Activated T-cell treated with anti-CD3 and anti-CD28 coated beads for 24 hours (primary cell): ENCODE results near the gene GOLGA8T.
"Not testable (repeated sequence)": the region's sequence is repeated elsewhere in the genome, so short reads cannot be mapped to it uniquely, and the experiment has no call there.

Source experiments
- DNase-seq: peaks from one replicate; pipeline ENCODE4 v3.0.0-alpha.2; 2020; ENCODE audit warnings: low read depth

GOLGA8T gene, protein sequence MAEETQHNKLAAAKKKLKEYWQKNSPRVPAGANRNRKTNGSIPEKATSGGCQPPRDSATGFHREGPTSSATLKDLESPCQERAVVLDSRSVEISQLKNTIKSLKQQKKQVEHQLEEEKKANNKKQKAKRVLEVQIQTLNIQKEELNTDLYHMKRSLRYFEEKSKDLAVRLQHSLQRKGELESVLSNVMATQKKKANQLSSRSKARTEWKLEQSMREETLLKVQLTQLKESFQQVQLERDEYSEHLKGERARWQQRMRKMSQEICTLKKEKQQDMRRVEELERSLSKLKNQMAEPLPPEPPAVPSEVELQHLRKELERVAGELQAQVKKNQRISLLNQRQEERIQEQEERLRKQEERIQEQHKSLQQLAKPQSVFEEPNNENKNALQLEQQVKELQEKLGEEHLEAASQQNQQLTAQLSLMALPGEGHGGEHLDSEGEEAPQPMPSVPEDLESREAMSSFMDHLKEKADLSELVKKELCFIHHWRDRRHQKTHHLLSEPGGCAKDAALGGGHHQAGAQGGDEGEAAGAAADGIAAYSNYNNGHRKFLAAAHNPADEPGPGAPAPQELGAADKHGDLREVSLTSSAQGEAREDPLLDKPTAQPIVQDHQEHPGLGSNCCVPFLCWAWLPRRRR

DNA sequence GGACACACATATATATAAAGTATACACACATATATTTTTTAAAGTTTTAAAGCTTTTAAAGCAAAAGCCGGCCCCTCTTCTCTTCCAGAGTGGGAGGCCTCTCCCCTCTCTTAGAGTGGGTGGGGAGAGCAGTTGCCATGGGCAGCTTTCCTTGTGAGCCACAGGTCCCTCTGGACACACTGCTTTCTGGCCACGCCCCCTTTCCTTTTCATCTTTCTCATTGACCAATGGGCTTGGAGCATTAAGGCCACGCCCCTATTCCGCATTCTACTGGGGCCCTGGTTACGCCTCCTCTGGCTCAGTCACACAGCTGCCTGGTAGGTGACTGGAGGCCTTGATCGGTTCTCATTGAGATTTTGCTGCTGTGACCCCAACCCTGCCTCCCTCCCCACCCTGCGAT is at the start of gene GOLGA8T:
GOLGA8T (plus strand) TSS at position 301 of the 400 bp plus-strand sequence; CDS start at position 399, 98 bp downstream.
- DNase-seq: not testable (repeated sequence)

DNA sequence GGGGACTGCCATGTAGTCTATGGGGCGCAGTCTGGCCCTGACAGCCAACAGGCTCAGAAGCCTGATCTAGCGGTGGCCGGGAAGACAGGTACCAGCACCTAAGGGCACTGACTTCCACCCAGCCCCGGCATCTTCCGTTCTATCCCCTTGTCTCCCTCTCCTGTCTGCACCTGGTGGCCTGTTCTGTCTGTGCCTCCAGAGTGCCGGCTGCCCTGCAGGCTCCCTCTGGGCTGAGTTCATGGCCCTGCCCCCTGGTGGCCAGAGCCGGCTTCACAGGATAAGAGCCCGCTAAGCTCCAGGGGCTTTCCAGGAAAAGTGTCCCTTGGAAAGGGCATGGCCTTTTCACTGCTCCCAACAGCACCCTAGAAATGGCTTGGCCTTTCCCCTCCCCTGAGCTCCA is 37.0 kb upstream of the GOLGA8T start:
- DNase-seq: not testable (repeated sequence)

DNA sequence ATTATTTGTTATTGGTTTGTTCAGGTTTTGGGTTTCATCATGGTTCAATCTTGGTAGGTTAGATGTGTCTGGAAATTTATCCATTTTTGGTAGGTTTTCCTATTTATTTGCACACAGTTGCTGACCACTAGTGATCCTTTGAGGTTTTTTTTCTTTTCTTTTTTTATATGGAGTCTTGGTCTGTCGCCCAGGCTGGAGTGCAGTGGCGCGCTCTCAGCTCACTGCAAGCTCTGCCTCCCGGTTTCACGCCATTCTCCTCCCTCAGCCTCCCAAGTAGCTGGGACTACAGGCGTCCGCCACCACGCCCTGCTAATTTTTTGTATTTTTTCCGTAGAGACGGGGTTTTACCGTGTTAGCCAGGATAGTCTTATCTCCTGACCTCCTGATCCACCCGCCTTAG is 32.0 kb upstream of the GOLGA8T start:
- not testable (repeated sequence) for DNase-seq

DNA sequence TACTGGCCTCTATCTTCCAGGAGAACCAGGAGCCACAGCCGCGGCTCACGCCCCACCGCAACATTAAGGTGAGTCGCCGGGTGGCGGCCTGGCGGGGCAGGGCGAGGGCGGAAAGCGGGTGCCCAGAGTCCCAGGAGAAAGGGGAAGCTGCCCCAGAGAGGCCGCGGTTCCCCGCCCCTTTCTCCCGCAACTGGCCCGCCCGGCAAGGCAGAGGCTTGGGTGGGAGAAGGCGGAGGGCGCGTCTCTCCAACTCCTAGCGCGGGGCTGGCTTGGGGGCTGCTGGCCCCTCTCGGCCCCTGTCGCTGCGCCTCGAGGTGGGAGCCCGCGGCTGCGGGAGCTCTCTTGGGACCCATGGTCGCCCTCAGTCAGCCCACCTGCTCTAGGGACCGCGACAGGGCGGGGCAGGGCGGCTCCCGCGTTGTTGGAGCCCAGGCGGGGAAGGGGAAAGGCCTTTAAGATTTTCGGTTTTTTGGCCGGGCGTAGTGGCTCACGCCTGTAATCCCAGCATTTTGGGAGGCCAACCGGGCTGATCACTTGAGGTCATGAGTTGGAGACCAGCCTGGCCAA is 30.8 kb upstream of the GOLGA8T start:
- not testable (repeated sequence) for DNase-seq

DNA sequence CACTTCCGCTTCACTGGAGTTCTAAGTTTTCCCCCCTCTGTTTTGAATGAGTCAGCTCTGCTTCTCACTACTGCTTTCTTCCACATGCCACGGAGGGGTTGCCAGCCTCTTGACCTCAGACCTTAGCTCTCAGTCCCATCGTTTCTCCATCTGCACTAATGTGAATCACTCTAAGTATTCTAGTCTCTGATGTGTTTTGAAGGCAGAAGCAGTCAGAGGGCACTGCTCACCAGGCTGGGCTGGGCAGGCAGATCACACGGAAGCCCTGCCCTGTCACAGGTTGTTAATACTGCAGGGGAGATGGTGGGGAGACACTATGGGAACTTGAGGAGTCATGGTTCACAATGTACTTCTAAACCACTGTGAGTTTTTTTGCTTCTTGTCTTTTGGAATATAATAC is 24.3 kb upstream of the GOLGA8T start:
- DNase-seq: not testable (repeated sequence)

DNA sequence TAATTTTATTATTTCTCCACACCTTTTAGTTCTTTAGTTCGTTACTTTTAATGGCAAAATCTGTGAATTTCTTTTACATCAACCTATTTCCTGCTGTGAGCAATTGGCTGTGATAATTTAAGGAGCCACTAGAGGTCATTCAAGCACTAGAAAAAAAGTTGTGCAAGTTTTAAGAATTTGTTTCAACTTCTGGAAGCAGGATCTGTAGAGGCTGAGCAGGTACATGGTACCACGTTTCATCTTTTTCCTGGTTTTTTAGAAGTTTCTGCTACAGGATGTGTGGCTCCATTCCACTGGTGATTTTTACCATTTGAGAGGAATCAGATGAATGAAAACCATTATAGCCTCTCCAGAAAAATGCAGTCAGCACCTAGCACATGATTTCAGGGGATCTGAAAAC is 4.8 kb upstream of the GOLGA8T start:
- not testable (repeated sequence) for DNase-seq

DNA sequence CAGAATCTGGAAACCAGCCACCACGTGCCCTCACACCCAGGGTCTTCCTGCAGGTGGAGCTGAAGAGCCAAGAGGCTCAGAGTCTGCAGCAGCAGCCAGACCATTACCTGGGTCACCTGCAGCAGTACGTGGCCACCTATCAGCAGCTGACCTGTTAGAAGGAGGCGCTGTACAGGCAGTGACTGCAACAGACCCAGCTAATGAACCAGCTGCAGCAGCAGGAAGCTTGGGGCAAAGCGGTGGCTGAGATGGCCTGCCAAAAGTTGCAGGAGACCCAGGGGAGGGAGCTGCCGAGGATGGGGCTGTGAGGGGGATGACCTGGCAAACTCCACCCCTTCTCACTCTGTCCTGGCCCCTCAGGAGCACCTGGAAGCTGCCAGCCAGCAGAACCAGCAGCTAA is 8.4 kb downstream of the GOLGA8T start:
- not testable (repeated sequence) for DNase-seq

DNA sequence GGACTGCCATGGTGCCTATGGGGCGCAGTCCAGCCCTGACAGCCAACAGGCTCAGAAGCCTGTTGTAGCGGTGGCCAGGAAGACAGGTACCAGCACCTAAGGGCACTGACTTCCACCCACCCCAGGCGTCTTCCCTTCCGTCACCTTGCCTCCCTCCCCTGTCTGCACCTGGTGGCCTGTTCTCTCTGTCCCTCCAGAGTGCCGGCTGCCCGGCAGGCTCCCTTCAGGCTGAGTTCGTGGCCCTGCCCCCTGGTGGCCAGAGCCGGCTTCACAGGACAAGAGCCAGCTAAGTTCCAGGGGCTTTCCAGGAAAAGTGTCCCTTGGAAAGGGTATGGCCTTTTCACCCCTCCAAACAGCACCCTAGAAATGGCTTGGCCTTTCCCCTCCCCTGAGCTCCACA is 15.0 kb downstream of the GOLGA8T start:
- DNase-seq: not testable (repeated sequence)

DNA sequence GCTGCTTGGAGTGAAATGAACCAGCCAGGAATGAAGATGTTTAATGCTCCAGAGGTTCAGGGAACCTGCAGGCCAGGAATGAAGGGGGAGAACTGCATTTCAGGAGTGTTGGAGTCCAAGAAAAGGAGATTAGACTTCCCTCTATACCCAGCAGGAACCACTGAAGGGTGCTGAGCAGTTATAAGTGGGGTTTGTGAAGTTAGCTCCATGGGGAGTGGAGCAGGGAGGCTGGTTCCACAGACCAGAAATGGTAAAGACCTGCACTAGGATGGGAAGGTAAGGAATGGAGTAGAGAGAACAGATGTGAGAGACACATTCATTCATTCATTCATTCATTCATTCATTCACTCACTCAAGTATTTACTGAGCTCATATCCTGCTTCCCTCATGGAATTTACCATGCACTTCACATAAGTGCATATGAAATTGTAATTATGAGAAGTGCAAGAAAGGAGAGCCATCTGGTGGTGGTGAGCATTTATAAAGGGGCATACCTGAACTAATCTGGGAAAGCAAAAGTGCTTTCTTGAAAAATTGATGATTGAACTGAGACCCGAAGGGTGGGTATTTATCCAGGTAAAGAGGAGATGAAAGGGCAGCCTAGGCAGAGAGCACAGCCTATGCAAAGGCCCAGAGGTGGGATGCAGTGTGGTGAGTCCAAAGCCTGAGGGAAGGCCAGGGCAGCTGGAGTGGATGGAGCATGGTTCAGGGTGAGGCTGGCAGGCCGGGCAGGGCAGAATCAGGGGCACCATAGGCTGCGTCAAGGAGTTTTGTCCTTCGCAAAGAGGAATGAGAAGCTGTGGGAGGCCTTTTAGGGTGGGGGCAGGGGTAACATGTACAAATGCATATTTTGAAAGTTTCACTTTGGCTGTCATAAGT is 27.9 kb downstream of the GOLGA8T start:
- not testable (repeated sequence) for DNase-seq

DNA sequence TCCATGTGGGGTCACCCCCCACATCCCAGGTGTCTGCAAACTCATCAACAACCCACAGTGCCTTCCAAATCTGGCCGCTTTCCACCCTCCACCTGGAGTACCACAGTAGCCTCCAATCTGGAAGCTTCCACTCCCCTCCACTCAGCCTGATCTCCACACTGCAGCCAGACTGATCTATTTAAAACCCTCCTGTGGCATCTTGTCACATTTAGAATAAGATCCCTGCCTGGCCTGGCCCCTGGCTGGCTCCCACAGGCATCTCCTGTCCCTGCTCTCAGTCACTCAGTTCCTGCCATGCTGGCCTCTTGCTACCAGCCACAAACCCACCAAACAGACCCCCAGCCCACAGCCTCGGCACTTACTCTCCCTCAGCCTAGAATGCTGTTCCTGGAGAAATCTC is 28.9 kb downstream of the GOLGA8T start:
- not testable (repeated sequence) for DNase-seq

DNA sequence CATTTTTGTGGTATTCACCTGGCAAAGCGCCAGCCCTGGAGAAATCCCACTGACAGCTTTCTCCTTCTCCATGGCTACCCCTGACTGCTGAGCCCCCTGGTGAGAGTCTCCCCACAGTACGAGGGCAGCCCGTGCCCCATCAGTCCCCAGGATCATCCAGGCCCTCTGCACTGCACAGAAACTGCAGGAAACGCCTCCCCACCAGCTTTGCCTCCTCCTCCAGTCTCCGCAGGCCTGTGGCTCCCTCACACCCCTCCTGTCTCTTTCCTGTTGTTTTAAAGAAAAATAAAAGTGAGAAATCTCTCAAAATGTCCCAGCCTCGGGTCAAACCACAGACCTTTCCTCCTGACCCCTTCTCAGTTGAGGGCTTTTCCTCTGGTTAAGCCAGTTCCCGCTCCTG is 29.4 kb downstream of the GOLGA8T start:
- not testable (repeated sequence) for DNase-seq

DNA sequence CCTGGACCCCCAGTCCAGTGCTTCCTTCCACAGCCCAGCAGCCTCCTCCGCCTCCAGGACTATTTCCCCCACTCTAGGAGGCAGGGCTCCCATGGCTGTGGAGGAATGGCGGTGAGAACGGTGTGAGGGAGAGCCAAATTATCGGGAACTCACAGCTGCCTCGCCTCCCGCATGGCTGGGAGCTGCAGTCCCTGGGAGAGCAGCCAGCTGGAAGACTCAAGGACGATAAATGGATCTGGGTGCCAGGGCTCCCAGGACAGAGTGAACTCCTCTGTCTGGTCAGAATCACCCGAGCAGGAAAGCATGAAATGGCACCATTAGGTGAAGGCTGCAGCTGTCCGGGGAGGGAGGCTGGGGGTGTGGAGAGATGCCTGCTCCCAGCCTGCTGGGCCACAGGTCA is 32.6 kb downstream of the GOLGA8T start:
- DNase-seq: not testable (repeated sequence)

DNA sequence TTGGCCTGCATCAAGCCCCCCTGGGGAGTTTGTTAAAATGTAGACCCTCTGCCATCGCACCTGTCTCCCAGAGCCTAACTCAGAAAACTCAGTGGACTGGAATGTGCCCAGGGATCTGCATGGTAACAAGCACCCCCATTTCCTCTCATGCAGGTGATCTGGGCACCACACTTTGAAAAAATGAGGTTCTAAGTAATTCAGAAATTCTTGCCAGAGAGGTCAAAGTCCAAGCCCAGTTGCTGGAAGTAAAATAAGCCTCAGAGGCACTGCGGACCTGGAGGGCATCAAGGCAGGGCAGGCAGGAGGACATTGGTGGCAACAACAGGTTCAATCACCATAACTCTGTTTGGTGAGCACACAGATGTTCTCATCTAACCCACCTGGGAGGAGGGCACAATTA is 33.0 kb downstream of the GOLGA8T start:
- not testable (repeated sequence) for DNase-seq

DNA sequence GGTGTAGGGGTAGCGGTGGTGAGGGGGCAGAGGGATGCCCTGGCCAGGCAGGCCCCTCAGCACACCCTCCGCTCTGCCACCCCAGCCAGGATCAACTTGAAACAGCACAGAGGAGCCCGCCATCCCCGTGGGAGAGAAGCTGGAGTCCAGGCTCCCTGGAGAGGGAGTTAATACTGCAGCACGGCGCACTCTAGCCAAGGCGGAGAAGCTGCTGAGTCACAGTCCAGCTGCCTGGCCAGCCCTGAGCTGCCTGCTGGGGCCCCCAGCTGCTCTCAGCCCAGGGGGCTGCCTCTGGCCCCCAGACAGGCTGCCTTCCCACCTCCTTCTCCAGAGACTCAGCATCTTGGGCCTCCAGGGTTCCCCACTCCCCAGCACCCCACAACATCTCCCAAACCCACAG is 36.6 kb downstream of the GOLGA8T start:
- DNase-seq: not testable (repeated sequence)

DNA sequence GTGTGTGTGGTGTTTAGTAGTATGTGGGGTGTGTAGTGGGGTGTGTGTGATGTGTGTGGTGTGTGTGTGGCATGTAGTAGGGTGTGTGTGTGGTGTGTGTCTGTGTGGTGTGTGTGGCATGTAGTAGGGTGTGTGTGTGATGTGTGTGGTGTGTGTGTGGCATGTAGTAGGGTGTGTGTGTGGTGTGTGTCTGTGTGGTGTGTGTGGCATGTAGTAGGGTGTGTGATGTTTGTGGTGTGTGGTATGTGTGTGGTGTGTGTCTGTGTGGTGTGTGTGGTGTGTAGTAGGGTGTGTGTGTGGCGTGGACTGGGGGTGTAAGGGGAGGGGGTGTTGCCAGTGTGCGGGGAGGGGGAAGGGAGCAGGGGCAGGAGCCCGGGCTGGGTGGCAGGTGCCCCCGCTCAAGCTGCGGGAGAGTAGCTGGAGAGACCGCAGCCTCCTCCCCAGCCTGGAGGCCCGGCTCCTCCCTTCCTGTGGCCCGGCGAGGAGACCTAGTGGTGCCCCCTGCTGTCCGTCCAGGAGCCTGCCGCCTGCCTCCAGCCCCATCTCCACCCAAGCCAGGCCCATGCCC is 38.3 kb downstream of the GOLGA8T start:
- DNase-seq: peak; percentile 35

DNA sequence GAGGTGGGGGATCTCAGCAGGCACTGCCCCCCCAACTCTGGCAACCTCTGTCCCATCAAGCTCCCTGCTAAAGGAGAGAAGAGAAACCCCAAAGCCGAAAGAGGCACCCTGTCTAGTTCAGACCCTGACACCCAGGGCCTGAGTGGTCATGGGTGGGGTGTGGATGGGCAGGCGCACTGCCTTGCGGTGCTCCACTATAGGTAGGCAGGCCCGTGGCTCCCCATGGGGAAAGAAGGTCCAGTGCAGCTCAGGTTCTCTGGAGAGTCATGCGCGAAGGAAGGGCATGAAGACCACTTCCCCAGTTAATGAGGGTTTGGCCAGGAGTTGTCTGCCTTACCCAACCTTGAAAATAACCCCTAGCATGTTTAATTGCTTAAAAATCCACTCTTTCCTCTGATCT is 40.4 kb downstream of the GOLGA8T start:
- not testable (repeated sequence) for DNase-seq

DNA sequence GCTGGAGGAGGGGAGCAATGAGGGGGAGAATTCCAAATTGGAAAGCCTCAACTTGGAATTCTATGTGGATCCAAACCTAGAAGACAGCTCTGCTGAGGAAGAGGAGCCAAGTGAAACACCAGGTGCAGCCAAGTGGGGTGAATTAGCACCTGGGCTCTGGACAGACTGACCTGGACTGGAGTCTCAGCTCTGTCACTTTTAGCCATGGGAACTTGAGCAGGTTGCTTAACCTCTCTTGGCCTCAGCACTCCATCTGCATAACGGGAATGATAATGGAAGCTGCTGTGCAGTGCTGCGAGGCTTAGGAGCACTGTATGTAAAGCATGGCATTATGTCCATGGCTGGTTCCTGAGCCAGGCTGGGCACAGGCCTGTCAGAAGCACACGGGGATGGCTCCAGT is 41.8 kb downstream of the GOLGA8T start:
- DNase-seq: not testable (repeated sequence)

DNA sequence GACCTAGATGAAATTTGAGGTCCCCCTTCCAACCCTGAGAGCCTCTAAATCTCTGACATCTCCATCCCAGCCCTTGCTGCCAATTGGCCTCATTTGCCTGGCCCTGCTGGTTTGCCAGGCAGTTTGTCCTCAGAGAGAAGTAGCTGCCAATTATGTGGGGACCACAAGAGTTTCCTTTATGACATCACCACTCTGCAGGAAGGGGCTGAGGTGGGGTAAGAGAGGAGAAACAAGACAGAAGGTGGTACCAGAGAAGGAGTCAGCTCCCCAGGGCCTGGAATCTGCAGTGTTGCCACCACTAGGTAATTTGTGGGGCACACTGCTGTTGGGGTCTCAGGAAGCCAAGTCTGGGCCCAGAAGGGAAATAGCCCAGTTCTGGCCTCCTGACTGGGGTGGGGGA is 45.0 kb downstream of the GOLGA8T start:
- not testable (repeated sequence) for DNase-seq

DNA sequence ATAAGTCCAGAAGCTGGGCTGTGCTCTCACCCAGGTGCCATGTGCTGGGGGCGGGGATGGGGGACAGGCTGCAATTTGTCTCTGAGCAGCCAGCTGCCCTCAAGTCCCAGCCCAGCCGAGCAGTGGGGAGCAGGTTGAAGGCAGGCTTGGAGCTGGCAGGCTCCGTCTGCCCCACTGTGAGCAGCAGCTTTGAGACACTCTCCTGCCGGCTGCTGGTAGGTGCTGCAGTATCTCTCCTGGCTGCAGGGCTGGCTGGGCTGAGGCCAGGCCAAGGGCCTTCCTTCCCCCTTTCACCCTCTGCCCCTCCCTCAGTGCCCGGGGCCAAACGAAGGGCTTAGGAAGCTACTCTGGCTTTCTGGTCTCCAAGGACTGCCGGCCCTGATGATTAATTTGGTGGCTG is 50.6 kb downstream of the GOLGA8T start:
- not testable (repeated sequence) for DNase-seq

DNA sequence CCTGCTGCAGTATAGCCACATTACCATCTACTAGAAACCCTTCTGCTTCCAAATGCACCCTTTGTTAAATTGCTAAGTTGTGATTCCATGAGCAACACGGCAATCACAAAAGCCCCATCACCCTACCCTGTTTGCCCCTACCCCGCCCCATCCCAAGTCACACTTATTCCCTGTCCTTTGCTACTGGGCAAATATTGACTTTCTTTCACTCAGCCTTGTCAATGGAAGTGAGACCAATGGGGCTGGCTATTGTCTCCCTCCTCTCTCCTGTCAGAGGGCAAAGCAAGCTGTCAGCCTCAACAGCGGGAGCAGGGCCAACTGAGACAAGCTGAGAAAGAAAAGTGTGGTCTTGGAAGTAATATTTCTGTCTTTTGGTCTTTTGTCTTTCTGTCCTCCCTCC is 52.6 kb downstream of the GOLGA8T start:
- DNase-seq: not testable (repeated sequence)

DNA sequence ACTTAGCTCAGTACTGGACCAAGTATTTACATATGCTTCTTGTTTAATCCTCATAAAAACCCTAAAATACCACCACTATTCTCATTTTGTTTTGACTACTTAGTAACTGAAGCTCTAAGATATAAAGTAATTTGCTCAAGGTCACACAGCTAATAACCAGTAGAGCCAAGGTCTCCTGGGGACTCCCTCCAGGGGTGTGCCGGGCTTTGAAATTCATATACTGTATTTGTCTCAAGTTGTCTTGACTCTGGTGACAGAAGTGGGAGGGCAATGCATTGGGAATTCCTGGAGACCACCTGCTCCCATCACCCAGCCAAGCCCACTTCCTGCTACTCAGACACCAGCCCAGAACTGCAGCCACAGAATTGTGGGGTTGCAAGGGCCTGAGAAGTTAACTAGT is 54.9 kb downstream of the GOLGA8T start:
- DNase-seq: not testable (repeated sequence)

DNA sequence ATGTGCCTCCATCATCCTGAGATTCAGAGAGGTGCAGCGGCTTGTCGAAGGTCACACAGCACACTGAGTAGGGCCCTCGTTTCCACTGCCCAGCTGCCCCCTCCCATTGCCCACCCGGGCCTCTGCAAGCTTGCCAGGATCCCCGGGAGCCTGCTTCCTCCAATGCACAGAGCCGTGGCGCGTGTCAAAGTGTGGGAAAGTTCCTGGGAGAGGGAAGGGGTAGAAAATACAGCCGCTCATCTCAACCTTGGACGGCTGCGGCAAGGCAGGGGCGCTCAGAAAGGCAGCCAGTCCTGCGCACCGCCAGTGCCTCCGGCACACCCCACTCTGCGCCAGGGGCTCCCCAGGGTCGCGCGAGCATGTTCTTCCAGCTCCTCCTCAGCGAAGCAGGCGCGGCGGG is 56.3 kb downstream of the GOLGA8T start:
- DNase-seq: not testable (repeated sequence)
